K562 (cell line): Measurements from ENCODE around the gene KLHL22. TPM values are rescaled to one million over a fixed set of nuclear protein-coding genes. Genes with fewer than 3 reads are reported as not detected.
A peak's percentile ranks its signal among the peaks of the same experiment; 100 is the strongest.

Experiments
- ATAC-seq: fragments of 200-7000 bp; cut with Tn5 transposase; 3 replicates; pipeline ENCODE4 v1.9.1; 2020; ENCODE audit warnings: moderate library complexity
- BruUV-seq: library from RNA; stranded (reverse); fragments of 400-500 nt; replicated peaks from 2 replicates; lab custom pipeline; 2021; lab: Mats Ljungman, UMichigan
- CTCF ChIA-PET: fragments of 300-600 bp; formaldehyde crosslinking; extraction: SDS; loops from one replicate; lab custom pipeline; 2021; ENCODE audit warnings: low intra/inter-chr PET ratio; lab: Yijun Ruan, JAX
- POLR2A ChIA-PET: fragments of 300-600, 350-650 bp; sonication (Branson Sonifier 250); formaldehyde crosslinking; extraction: SDS; loops from one replicate; lab custom pipeline; 2021; ENCODE audit warnings: antibody characterized with exemption, inconsistent platforms; lab: Yijun Ruan, JAX
- DNase-seq, 4 experiments: peaks; one replicate each; pipeline versions ENCODE4 v3.0.0 to v3.0.0-alpha.2; 2011 to 2018; ENCODE audit warnings: low spot score in 3 of 4, mixed read lengths in 3 of 4; ENCODE audit errors: extremely low read depth in 1 of 4
- FAIRE-seq: peaks from 2 replicates; lab custom pipeline; 2011; peaks lifted over from hg19 to GRCh38; lab: Jason Lieb, UNC
- H2AFZ ChIP-seq: 2 replicates; pipeline ENCODE4 v1.6.0; 2011; ENCODE audit warnings: low read depth, low read length, control low read depth, inconsistent platforms
- H3K27ac ChIP-seq: fragments of 200-600 bp; 3 replicates; pipeline ENCODE4 v1.8.0; 2011; ENCODE audit warnings: low read depth, mild to moderate bottlenecking, control low read depth, inconsistent platforms, low read length, moderate library complexity, mixed read lengths; ENCODE audit errors: extremely low read depth
- H3K27me3 ChIP-seq, 2 experiments: fragments of 300-600 bp in 1 of 2; 2 replicates in 1 of 2; 3 replicates in 1 of 2; pipeline versions ENCODE4 v1.6.0 to v1.8.0; 2011; ENCODE audit warnings: inconsistent platforms in 2 of 2, low read length in 2 of 2, mild to moderate bottlenecking in 1 of 2, mixed read lengths in 1 of 2, moderate library complexity in 1 of 2; ENCODE audit not compliant: control insufficient read depth in 2 of 2, insufficient read depth in 2 of 2
- H3K36me3 ChIP-seq: fragments of 300-600 bp; 3 replicates; pipeline ENCODE4 v1.8.0; 2011; ENCODE audit warnings: mild to moderate bottlenecking, low read length, inconsistent platforms; ENCODE audit not compliant: control insufficient read depth, insufficient read depth
- H3K4me1 ChIP-seq, 2 experiments: fragments of 200-600 bp in 1 of 2; replicated peaks in 1 of 2; 2 replicates in 1 of 2; 3 replicates in 1 of 2; pipeline versions ENCODE4 v1.5.1 to v1.8.0; 2011; ENCODE audit warnings: inconsistent platforms in 2 of 2, low read length in 2 of 2, mild to moderate bottlenecking in 1 of 2, mixed read lengths in 1 of 2, moderate library complexity in 1 of 2; ENCODE audit not compliant: control insufficient read depth in 2 of 2, insufficient read depth in 2 of 2
- H3K4me2 ChIP-seq: 2 replicates; pipeline ENCODE4 v1.6.1; 2011; ENCODE audit warnings: low read length, control low read depth, inconsistent platforms, mixed read lengths; ENCODE audit not compliant: insufficient read depth
- H3K4me3 ChIP-seq: fragments of 200-600 bp; sonication (generic), shearing (Covaris generic); 2 replicates; pipeline ENCODE4 v1.5.1; 2016; ENCODE audit warnings: control low read depth, inconsistent platforms
- H3K79me2 ChIP-seq: fragments of 200-600 bp; 3 replicates; pipeline ENCODE4 v1.8.0; 2011; ENCODE audit warnings: low read length, inconsistent platforms; ENCODE audit not compliant: control insufficient read depth, insufficient read depth
- H3K9ac ChIP-seq, 2 experiments: 2 replicates each; pipeline versions ENCODE4 v1.6.0 to v1.6.1; 2011; ENCODE audit warnings: low read depth in 2 of 2, low read length in 2 of 2, control low read depth in 1 of 2, inconsistent platforms in 1 of 2, mild to moderate bottlenecking in 1 of 2, mixed read lengths in 1 of 2; ENCODE audit not compliant: insufficient read depth in 1 of 2
- H3K9me1 ChIP-seq: one replicate; pipeline ENCODE4 v1.6.0; 2011; ENCODE audit warnings: inconsistent platforms, mild to moderate bottlenecking, low read length, moderate library complexity; ENCODE audit not compliant: control insufficient read depth, insufficient read depth
- H3K9me3 ChIP-seq: replicated peaks from 2 replicates; pipeline ENCODE4 v1.5.1; 2011; ENCODE audit warnings: low read depth, low read length, inconsistent platforms; ENCODE audit not compliant: control insufficient read depth, insufficient read depth
- H4K20me1 ChIP-seq: replicated peaks from 2 replicates; pipeline ENCODE4 v1.6.1; 2011; ENCODE audit warnings: low read length, inconsistent platforms, mixed read lengths; ENCODE audit not compliant: control insufficient read depth, insufficient read depth
- CBX2 ChIP-seq: fragments of 200-600 bp; sonication (generic); IDR thresholded peaks from one replicate; pipeline ENCODE4 v1.6.1; 2012; ENCODE audit warnings: mild to moderate bottlenecking, low read length, inconsistent platforms; ENCODE audit not compliant: insufficient read depth, poor library complexity, severe bottlenecking
- EGR1 ChIP-seq: fragments of 450-650 bp; conservative IDR thresholded peaks from 2 replicates; pipeline ENCODE4 v1.6.1; 2017; ENCODE audit warnings: mild to moderate bottlenecking
- ELF4 ChIP-seq: fragments of 450-650 bp; formaldehyde crosslinking; IDR thresholded peaks from 2 replicates; pipeline ENCODE4 v1.4.0; 2022; ENCODE audit warnings: missing genetic modification characterization
- ESRRB ChIP-seq: fragments of 250-450 bp; sonication (Bioruptor Pico); IDR thresholded peaks from 2 replicates; pipeline ENCODE4 v1.5.0; 2020; ENCODE audit warnings: mild to moderate bottlenecking, moderate library complexity, borderline replicate concordance
- NFATC3 ChIP-seq: fragments of 450-650 bp; IDR thresholded peaks from 2 replicates; pipeline ENCODE4 v1.6.1; 2017; ENCODE audit warnings: mild to moderate bottlenecking
- NR3C1 ChIP-seq: sonication (generic); formaldehyde crosslinking; IDR thresholded peaks from 2 replicates; pipeline ENCODE4 v1.8.1; 2022; ENCODE audit warnings: missing genetic modification reagents
- POU5F1 ChIP-seq: fragments of 150-350 bp; IDR thresholded peaks from 2 replicates; pipeline ENCODE4 v1.6.1; 2014; ENCODE audit warnings: borderline replicate concordance, low read length, low read depth, mild to moderate bottlenecking; ENCODE audit not compliant: partially characterized antibody
- PTBP1 ChIP-seq: fragments of 200-400 bp; formaldehyde crosslinking; IDR thresholded peaks from 2 replicates; pipeline ENCODE4 v1.6.1; 2017; ENCODE audit warnings: low read depth, low read length
- TSC22D4 ChIP-seq: fragments of 450-650 bp; IDR thresholded peaks from 2 replicates; pipeline ENCODE4 v1.6.1; 2016; ENCODE audit warnings: missing genetic modification characterization, missing biosample characterization, control low read depth
- ZNF282 ChIP-seq: sonication (generic); formaldehyde crosslinking; IDR thresholded peaks from 2 replicates; pipeline ENCODE4 v1.8.1; 2023; ENCODE audit warnings: missing genetic modification reagents
- ZNF57 ChIP-seq: fragments of 450-650 bp; formaldehyde crosslinking; IDR thresholded peaks from 2 replicates; pipeline ENCODE4 v1.4.0; 2020; ENCODE audit warnings: mild to moderate bottlenecking, moderate library complexity
- WGBS: fragments of 100-300 bp; shearing (Covaris generic); methylation state at CpG from one replicate; pipeline ENCODE4 v1.1.6; 2016; ENCODE audit warnings: low coverage, mixed read lengths; ENCODE audit not compliant: insufficient coverage; ENCODE audit errors: missing lambda C conversion rate; 5-methylcytosine and 5-hydroxymethylcytosine counted together
- in situ Hi-C: fragments of 300-500 bp; cut with MboI; formaldehyde crosslinking; loops from 4 replicates; pipeline ENCODE4 v1.15.0; 2018; ENCODE audit warnings: inconsistent platforms, mixed read lengths
- intact Hi-C: fragments of 100-400 bp; cut with micrococcal nuclease; formaldehyde crosslinking; loops from 2 replicates; pipeline ENCODE4 v1.14.2; 2022
- polyA plus RNA-seq, 8 experiments: library from polyadenylated mRNA; depleted of rRNA in 4 of 8; stranded (reverse) in 5 of 8; unstranded in 3 of 8; fragments of >200 nt; fragmentation: Nextera tagmentation in 2 of 8; fragmentation: Illumina TruSeq in 1 of 8; extraction: Ambion mirVana in 2 of 8; extraction: Trizol in 1 of 8; gene quantifications; 2 replicates each; pipeline versions ENCODE4 v1.2.1 to v1.2.3, GENCODE V29; 2011 to 2014; ENCODE audit warnings: inconsistent platforms in 1 of 8, missing spikeins in 1 of 8
- total RNA-seq, 7 experiments: library from RNA; depleted of rRNA in 6 of 7; stranded (reverse); fragments of >200 nt in 6 of 7; fragmentation: Illumina TruSeq in 2 of 7; extraction: Trizol in 2 of 7; gene quantifications; 2 replicates each; pipeline versions ENCODE4 v1.2.1 to v1.2.3, GENCODE V29; 2011 to 2021; ENCODE audit warnings: low replicate concordance in 1 of 7
- TF ChIP-seq, protein P1 (sequence below): fragments of 250-450 bp; sonication (Bioruptor Pico); IDR thresholded peaks from 2 replicates; pipeline ENCODE4 v1.8.0; 2022; ENCODE audit warnings: moderate library complexity, mild to moderate bottlenecking, inconsistent platforms
- TF ChIP-seq, protein P2 (sequence below): fragments of 450-650 bp; IDR thresholded peaks from 2 replicates; pipeline ENCODE4 v1.6.1; 2016; ENCODE audit warnings: borderline replicate concordance
- TF ChIP-seq, protein P3 (sequence below): sonication (generic); formaldehyde crosslinking; IDR thresholded peaks from 2 replicates; pipeline ENCODE4 v1.8.1; 2023; ENCODE audit warnings: mild to moderate bottlenecking, missing genetic modification reagents
- TF ChIP-seq, protein P4 (sequence below): fragments of 250-450 bp; sonication (Bioruptor Pico); IDR thresholded peaks from 2 replicates; pipeline ENCODE4 v1.8.0; 2022; ENCODE audit warnings: moderate library complexity, mild to moderate bottlenecking, inconsistent platforms

The KLHL22 gene
- total and polyA plus RNA-seq, 9 of the 15 experiments (the other 6 are each of a cell fraction or from before 2014, with no cell fraction given), result 1.3 to 25.6 (median 15.2) TPM

DNA sequence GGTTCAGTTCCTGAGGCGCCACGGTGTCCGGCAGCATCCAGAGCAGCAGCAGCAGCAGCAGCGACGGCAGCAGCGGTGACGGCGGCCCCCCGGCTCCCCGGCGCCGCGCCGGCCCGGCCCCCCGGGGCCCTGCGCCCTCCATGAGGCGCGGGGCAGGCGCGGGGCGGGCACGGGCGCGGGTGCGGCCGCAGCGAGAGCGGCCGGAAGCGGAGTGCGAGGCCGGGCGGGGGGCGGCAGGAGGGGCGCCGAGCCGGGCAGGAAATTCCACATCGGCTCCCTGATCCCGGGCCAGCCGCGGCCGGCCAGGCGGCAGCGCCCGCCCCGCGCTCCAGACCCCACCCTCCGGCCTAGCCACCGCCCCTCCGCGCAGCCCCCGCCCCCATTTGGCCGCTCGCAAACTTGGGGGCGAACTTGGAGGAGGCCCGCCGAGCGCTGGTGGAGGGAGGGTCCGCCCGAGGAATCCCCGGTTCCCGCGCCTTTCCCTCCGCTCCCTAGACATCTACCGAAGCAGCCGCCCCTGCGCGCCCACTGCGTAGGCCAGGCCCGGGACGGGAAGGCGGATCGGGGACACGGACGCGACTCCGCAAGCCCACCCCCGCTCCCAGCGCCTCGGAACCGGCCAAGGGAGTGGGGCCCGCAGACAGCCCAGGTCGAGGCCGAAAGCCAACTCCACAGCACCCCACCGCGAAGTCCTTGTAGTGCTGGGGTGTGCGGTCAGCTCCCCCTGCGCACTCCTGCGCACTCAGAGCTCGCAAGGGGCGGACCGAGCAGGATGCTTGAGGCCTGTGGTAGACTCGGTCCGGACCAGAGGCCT is 57.8 kb downstream of the KLHL22 start, which contains the start of gene SCARF2:
SCARF2 (minus strand) TSS at position 213 of the 814 bp plus-strand sequence; CDS start at position 142, 71 bp downstream.
- Histone ChIP-seq H3K27me3 (peaks cover 51 to 96% of the 10 kb centered on the region in 2 experiments), H3K9ac (0 out of 4 replicates have a peak within 1 kb of the TSS, but pooled peaks of 1 of the 2 experiments have one; percentile 16), H3K9me3 (no peaks in the 10 kb centered on the region), H3K4me3 (no peak within 1 kb of the TSS), H2AFZ (no peak within 1 kb of the TSS), H4K20me1 (peaks cover 65% of the 10 kb centered on the region), H3K9me1 (peaks cover 4% of the 10 kb centered on the region), H3K4me1 (peaks cover 0 to 38% of the 10 kb centered on the region in 2 experiments; a peak in 2 of 5 replicates), H3K79me2 (no peaks in the 10 kb centered on the region), H3K27ac (no peak within 1 kb of the TSS), H3K36me3 (no peaks in the 10 kb centered on the region), H3K4me2 (no peak within 1 kb of the TSS)
- no peak for ATAC-seq
- no TSS peak for BruUV-seq
- WGBS, result 35% methylated on average over 78 of the region's 95 CpGs
- ChIA-PET CTCF (no interaction called here), POLR2A (interaction anchor here (0.6 to 6.6 kb wide), 7 partner anchors 9 to 58 kb away, joined by 3 to 46 read pairs (median 5); partner anchors contain the start of gene KLHL22)
- intact Hi-C loops (no loop called here), in situ Hi-C loops (no loop called here)
- peak in 2 of 4 experiments; percentile 89 for DNase-seq
- FAIRE-seq, result no peak
- TF ChIP-seq, protein P1, sequence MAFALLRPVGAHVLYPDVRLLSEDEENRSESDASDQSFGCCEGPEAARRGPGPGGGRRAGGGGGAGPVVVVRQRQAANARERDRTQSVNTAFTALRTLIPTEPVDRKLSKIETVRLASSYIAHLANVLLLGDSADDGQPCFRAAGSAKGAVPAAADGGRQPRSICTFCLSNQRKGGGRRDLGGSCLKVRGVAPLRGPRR (CRISPR knock-in tag), result no peak
- TF ChIP-seq NR3C1 (peak; percentile 77), TSC22D4 (tag) (no peak), PTBP1 (no peak), POU5F1 (no peak), EGR1 (peak; percentile 25; the same call in 1 of the 2 replicates), NFATC3 (no peak), CBX2 (no peak), ZNF282 (no peak), ELF4 (CRISPR knock-in tag) (no peak), ESRRB (CRISPR knock-in tag) (no peak), ZNF57 (no peak)
- TF ChIP-seq, protein P2, sequence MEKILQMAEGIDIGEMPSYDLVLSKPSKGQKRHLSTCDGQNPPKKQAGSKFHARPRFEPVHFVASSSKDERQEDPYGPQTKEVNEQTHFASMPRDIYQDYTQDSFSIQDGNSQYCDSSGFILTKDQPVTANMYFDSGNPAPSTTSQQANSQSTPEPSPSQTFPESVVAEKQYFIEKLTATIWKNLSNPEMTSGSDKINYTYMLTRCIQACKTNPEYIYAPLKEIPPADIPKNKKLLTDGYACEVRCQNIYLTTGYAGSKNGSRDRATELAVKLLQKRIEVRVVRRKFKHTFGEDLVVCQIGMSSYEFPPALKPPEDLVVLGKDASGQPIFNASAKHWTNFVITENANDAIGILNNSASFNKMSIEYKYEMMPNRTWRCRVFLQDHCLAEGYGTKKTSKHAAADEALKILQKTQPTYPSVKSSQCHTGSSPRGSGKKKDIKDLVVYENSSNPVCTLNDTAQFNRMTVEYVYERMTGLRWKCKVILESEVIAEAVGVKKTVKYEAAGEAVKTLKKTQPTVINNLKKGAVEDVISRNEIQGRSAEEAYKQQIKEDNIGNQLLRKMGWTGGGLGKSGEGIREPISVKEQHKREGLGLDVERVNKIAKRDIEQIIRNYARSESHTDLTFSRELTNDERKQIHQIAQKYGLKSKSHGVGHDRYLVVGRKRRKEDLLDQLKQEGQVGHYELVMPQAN, result no peak
- TF ChIP-seq, protein P3, sequence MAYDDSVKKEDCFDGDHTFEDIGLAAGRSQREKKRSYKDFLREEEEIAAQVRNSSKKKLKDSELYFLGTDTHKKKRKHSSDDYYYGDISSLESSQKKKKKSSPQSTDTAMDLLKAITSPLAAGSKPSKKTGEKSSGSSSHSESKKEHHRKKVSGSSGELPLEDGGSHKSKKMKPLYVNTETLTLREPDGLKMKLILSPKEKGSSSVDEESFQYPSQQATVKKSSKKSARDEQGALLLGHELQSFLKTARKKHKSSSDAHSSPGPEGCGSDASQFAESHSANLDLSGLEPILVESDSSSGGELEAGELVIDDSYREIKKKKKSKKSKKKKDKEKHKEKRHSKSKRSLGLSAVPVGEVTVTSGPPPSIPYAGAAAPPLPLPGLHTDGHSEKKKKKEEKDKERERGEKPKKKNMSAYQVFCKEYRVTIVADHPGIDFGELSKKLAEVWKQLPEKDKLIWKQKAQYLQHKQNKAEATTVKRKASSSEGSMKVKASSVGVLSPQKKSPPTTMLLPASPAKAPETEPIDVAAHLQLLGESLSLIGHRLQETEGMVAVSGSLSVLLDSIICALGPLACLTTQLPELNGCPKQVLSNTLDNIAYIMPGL (CRISPR knock-in tag), result no peak
- TF ChIP-seq, protein P4, sequence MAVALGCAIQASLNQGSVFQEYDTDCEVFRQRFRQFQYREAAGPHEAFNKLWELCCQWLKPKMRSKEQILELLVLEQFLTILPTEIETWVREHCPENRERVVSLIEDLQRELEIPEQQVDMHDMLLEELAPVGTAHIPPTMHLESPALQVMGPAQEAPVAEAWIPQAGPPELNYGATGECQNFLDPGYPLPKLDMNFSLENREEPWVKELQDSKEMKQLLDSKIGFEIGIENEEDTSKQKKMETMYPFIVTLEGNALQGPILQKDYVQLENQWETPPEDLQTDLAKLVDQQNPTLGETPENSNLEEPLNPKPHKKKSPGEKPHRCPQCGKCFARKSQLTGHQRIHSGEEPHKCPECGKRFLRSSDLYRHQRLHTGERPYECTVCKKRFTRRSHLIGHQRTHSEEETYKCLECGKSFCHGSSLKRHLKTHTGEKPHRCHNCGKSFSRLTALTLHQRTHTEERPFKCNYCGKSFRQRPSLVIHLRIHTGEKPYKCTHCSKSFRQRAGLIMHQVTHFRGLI, result no peak
